CD4-positive, alpha-beta T cell treated with Interleukin-2 at 100 ng/mL for 4 hours (primary cell): ENCODE data around the gene MUC5AC.
"Not testable (repeated sequence)": the region's sequence is repeated elsewhere in the genome, so short reads cannot be mapped to it uniquely, and the experiment has no call there.

Experiments used
- DNase-seq: peaks from one replicate; pipeline ENCODE4 v3.0.0-alpha.2; 2020; ENCODE audit warnings: low spot score

MUC5AC gene

GRCh38 chr11:1147792-1148191 is 10.0 kb upstream of the MUC5AC start:
- no peak for DNase-seq

GRCh38 chr11:1148752-1149180 is 9.0 kb upstream of the MUC5AC start:
- DNase-seq = no peak

- no peak for DNase-seq
Observed at GRCh38 chr11:1149545-1149944, 8.2 kb upstream of the MUC5AC start.

GRCh38 chr11:1150116-1150515 is 7.6 kb upstream of the MUC5AC start:
- no peak for DNase-seq

- no peak for DNase-seq
Observed at GRCh38 chr11:1150769-1151365, 6.9 kb upstream of the MUC5AC start.

GRCh38 chr11:1151366-1152315 is 6.1 kb upstream of the MUC5AC start:
- no peak for DNase-seq

- DNase-seq = no peak
Observed at GRCh38 chr11:1152316-1153104, 5.2 kb upstream of the MUC5AC start.

GRCh38 chr11:1153105-1153950 is 4.4 kb upstream of the MUC5AC start:
- no peak for DNase-seq

- no peak for DNase-seq
Observed at GRCh38 chr11:1153951-1154493, 3.7 kb upstream of the MUC5AC start.

- not testable (repeated sequence) for DNase-seq
Observed at GRCh38 chr11:1154656-1155055, 3.1 kb upstream of the MUC5AC start.

GRCh38 chr11:1155274-1155693 is 2.5 kb upstream of the MUC5AC start:
- no peak for DNase-seq

- no peak for DNase-seq
Observed at GRCh38 chr11:1156506-1157340, 1.0 kb upstream of the MUC5AC start.

GRCh38 chr11:1157341-1157644 is 460 bp upstream of the MUC5AC start:
- no peak for DNase-seq

- DNase-seq = no peak
Observed at GRCh38 chr11:1158681-1159487, 1.1 kb downstream of the MUC5AC start.

- DNase-seq = not testable (repeated sequence)
Observed at GRCh38 chr11:1159488-1160220, 1.9 kb downstream of the MUC5AC start.

- DNase-seq = no peak
Observed at GRCh38 chr11:1160231-1161101, 2.7 kb downstream of the MUC5AC start.

GRCh38 chr11:1161410-1162137 is 3.8 kb downstream of the MUC5AC start:
- DNase-seq = no peak
